Endothelial cell (in vitro differentiated cells): ENCODE data around the gene EPC2. TPM values are rescaled to one million over a fixed set of nuclear protein-coding genes. Genes with fewer than 3 reads are reported as not detected.

ENCODE experiments used
- DNase-seq: peaks from one replicate; pipeline ENCODE4 v3.0.0; 2021; ENCODE audit warnings: low spot score
- H3K27ac Mint-ChIP-seq: one replicate; pipeline ENCODE4 v1.8.0; 2021; ENCODE audit warnings: mixed read lengths, inconsistent platforms; ENCODE audit not compliant: unreplicated experiment
- H3K27me3 Mint-ChIP-seq: one replicate; pipeline ENCODE4 v1.8.0; 2021; ENCODE audit warnings: mild to moderate bottlenecking, moderate library complexity, mixed read lengths, inconsistent platforms; ENCODE audit not compliant: unreplicated experiment
- H3K36me3 Mint-ChIP-seq: one replicate; pipeline ENCODE4 v1.8.0; 2021; ENCODE audit warnings: mild to moderate bottlenecking, low read depth, mixed read lengths, inconsistent platforms; ENCODE audit not compliant: unreplicated experiment
- H3K4me1 Mint-ChIP-seq: one replicate; pipeline ENCODE4 v1.8.0; 2021; ENCODE audit warnings: mild to moderate bottlenecking, mixed read lengths, inconsistent platforms; ENCODE audit not compliant: unreplicated experiment
- H3K4me3 Mint-ChIP-seq: one replicate; pipeline ENCODE4 v1.8.0; 2021; ENCODE audit warnings: mild to moderate bottlenecking, mixed read lengths, inconsistent platforms; ENCODE audit not compliant: unreplicated experiment
- H3K9me3 Mint-ChIP-seq: one replicate; pipeline ENCODE4 v1.8.0; 2021; ENCODE audit warnings: mixed read lengths, inconsistent platforms; ENCODE audit not compliant: unreplicated experiment
- total RNA-seq: library from RNA; stranded (reverse); fragmentation: NEBNext Ultra II Directional; extraction: Animal tissue kit (Norgen Biotek cat#: 25700); gene quantifications from one replicate; pipeline ENCODE4 v1.2.1, GENCODE V29; 2021; ENCODE audit not compliant: unreplicated experiment
- TF ChIP-seq, protein P1 (sequence below): fragments of 200-600 bp; sonication (generic); IDR thresholded peaks from one replicate; pipeline ENCODE4 v1.5.0; 2021; ENCODE audit warnings: antibody characterized with exemption; ENCODE audit not compliant: unreplicated experiment

The EPC2 gene
- total RNA-seq, 1 donor from 2014 or later = 31.4 TPM

DNA sequence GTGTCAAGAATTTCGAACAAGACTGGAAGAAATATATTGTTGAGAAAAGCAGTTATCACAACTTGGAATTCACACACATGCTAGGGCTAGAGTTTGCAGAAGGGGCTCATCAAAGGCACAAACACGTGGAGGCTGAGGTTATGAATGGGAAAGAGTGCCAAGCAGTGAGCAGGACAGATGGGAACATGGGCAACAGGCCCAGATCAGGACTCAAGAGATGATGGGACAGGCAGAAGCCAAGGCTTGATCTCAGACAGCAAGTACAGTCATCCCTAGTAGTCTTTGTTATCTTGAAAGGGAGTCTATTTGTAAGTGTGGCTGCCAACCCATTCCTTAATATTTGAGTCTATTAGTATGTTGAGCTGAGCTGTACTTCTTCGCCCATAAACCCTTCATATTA lies 22.2 kb upstream of the EPC2 start:
- DNase-seq = no peak
- Mint-ChIP-seq H3K27me3 (no peaks in the 10 kb centered on the region), H3K4me1 (no peaks in the 10 kb centered on the region), H3K27ac (no peak overlapping the region), H3K9me3 (no peaks in the 10 kb centered on the region), H3K4me3 (no peak overlapping the region), H3K36me3 (no peaks in the 10 kb centered on the region)
- TF ChIP-seq, protein P1, sequence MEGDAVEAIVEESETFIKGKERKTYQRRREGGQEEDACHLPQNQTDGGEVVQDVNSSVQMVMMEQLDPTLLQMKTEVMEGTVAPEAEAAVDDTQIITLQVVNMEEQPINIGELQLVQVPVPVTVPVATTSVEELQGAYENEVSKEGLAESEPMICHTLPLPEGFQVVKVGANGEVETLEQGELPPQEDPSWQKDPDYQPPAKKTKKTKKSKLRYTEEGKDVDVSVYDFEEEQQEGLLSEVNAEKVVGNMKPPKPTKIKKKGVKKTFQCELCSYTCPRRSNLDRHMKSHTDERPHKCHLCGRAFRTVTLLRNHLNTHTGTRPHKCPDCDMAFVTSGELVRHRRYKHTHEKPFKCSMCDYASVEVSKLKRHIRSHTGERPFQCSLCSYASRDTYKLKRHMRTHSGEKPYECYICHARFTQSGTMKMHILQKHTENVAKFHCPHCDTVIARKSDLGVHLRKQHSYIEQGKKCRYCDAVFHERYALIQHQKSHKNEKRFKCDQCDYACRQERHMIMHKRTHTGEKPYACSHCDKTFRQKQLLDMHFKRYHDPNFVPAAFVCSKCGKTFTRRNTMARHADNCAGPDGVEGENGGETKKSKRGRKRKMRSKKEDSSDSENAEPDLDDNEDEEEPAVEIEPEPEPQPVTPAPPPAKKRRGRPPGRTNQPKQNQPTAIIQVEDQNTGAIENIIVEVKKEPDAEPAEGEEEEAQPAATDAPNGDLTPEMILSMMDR = no peak

DNA sequence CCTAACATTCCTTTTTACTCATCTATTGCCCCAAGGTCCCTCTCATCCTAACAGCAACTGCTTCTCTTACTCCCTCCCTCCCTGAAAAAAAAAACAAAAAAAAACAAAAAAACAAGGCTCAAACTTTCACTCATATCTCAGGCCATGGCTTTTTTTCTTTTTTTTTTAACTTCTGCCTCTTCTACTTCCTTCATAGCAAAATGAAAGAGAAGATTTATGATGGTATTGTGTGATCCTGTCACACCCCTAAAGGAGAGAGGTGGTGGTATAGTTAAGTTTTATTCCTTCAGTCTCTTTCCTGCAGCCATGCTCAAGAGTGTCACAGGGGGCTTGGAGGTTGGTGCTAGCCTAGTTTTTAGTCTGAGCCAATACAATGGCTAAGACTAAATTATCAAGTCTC lies 21.5 kb upstream of the EPC2 start:
- Mint-ChIP-seq H3K4me3 (no peak overlapping the region), H3K27ac (no peak overlapping the region), H3K9me3 (no peaks in the 10 kb centered on the region), H3K4me1 (no peaks in the 10 kb centered on the region), H3K36me3 (no peaks in the 10 kb centered on the region), H3K27me3 (no peaks in the 10 kb centered on the region)
- TF ChIP-seq, protein P1 = no peak
- DNase-seq = no peak

DNA sequence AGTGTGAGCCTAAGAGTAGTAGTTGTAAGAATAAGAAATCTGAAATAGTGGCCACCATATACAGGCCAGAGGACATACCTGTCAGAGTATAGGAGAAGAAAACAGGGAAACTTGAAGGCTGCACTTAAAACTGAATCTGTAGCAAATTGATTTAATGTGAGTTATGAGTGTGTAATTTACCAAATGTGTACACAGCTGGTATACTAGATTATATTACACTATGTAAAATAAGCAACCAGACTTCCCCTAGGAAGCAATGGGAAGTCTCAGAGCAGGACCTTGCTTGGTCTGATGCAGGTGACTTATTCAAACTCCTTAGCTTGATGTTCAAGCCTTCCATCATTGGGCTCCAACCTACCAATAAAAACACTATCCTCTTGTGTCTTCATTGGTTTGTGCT lies 17.3 kb upstream of the EPC2 start:
- TF ChIP-seq, protein P1 = no peak
- H3K27ac Mint-ChIP-seq = no peak overlapping the region
- no peaks in the 10 kb centered on the region for H3K9me3 Mint-ChIP-seq
- H3K4me1 Mint-ChIP-seq = no peaks in the 10 kb centered on the region
- no peak for DNase-seq
- H3K27me3 Mint-ChIP-seq = no peaks in the 10 kb centered on the region
- no peaks in the 10 kb centered on the region for H3K36me3 Mint-ChIP-seq
- no peak overlapping the region for H3K4me3 Mint-ChIP-seq

DNA sequence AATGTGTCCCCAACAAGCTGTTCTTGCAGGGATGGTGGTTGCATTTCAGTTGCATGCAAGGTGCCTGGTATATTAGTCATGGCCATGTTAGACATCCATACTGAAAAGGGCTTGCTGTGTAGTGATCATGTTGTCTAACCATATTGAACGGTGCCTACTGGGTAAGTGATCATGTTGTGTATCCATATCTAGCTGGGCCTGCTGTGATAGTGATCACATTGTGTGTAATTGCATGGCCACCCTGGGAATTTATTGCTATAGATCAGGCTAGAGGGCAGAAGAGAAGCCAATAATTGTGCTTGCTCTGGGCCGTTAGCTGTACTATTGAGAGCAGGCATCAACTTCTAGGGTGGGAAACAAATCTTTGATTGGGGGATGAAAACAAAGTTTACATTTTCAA lies 9.8 kb upstream of the EPC2 start:
- TF ChIP-seq, protein P1 = no peak
- H3K36me3 Mint-ChIP-seq = no peaks in the 10 kb centered on the region

DNA sequence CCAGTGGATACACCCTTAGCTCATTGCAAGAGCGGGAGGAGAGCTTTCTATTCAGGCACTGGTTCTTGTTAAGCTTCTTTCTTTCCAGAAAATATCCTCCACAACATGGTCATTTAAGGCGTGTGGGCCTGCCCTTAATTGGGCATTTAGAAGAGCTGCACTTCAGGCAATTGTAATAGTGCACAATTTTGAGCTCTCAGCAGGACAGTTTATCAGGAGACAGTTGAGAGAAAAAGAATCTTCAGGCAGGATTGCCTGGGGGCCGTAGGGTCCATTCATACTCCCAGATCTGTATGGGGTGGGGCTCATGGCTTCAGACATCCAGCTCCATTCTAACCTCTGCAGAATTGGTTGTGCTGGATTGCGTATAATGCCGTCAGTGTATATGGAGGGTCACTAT lies 6.0 kb upstream of the EPC2 start:
- peaks cover 6% of the 10 kb centered on the region for H3K4me1 Mint-ChIP-seq
- peaks cover 2% of the 10 kb centered on the region for H3K27me3 Mint-ChIP-seq
- TF ChIP-seq, protein P1 = no peak

More for the DNA sequence above, 9.8 kb upstream of the EPC2 start:
- Mint-ChIP-seq H3K27me3 (no peaks in the 10 kb centered on the region), H3K9me3 (no peaks in the 10 kb centered on the region), H3K4me3 (no peak overlapping the region), H3K27ac (no peak overlapping the region), H3K4me1 (no peaks in the 10 kb centered on the region)
- no peak for DNase-seq

More for the DNA sequence above, 6.0 kb upstream of the EPC2 start:
- Mint-ChIP-seq H3K4me3 (no peak overlapping the region), H3K27ac (no peak overlapping the region), H3K9me3 (no peaks in the 10 kb centered on the region), H3K36me3 (no peaks in the 10 kb centered on the region)
- no peak for DNase-seq
